Mesodermal cell (in vitro differentiated cells): ENCODE measurements around the gene DGCR2.
A peak's percentile ranks its signal among the peaks of the same experiment; 100 is the strongest.

Experiments
- H3K27ac ChIP-seq: 2 replicates; pipeline ENCODE4 v1.7.0; 2013; ENCODE audit warnings: mild to moderate bottlenecking, low read depth, low read length, moderate library complexity; ENCODE audit not compliant: severe bottlenecking
- H3K36me3 ChIP-seq: 2 replicates; pipeline ENCODE4 v1.7.1; 2013; ENCODE audit warnings: mild to moderate bottlenecking, low read length, moderate library complexity; ENCODE audit not compliant: control insufficient read depth, insufficient read depth
- H3K4me1 ChIP-seq: one replicate; pipeline ENCODE4 v1.7.1; 2013; ENCODE audit warnings: mild to moderate bottlenecking, low read length; ENCODE audit not compliant: insufficient read depth, control insufficient read depth, poor library complexity, severe bottlenecking
- H3K4me3 ChIP-seq: 2 replicates; pipeline ENCODE4 v1.7.0; 2013; ENCODE audit warnings: low read length, control low read depth, mild to moderate bottlenecking; ENCODE audit not compliant: insufficient read depth, poor library complexity, severe bottlenecking; ENCODE audit errors: extremely low read depth
- H3K9me3 ChIP-seq: 2 replicates; pipeline ENCODE4 v1.7.1; 2013; ENCODE audit warnings: mild to moderate bottlenecking, low read length, moderate library complexity; ENCODE audit not compliant: control insufficient read depth
- WGBS, 2 experiments: methylation state at CpG; one replicate each; pipeline ENCODE4 v1.1.5; 2013; ENCODE audit warnings: missing lambda C conversion rate in 2 of 2; ENCODE audit not compliant: insufficient coverage in 2 of 2; 5-methylcytosine and 5-hydroxymethylcytosine counted together

Gene DGCR2

GRCh38 chr22:19152942-19153883 lies 31.0 kb upstream of the DGCR2 start:
- Histone ChIP-seq H3K4me1 (no peaks in the 10 kb centered on the region), H3K36me3 (no peaks in the 10 kb centered on the region), H3K4me3 (no peak overlapping the region), H3K27ac (no peak overlapping the region), H3K9me3 (no peaks in the 10 kb centered on the region)
- WGBS, 2 experiments: 60 to 62% methylated on average over 8 to 9 of the region's 11 CpGs

GRCh38 chr22:19151329-19152191 lies 29.3 kb upstream of the DGCR2 start:
- WGBS, 2 experiments: 64 to 65% methylated on average over 7 to 9 of the region's 10 CpGs
- Histone ChIP-seq H3K9me3 (no peaks in the 10 kb centered on the region), H3K36me3 (no peaks in the 10 kb centered on the region), H3K4me1 (no peaks in the 10 kb centered on the region), H3K4me3 (no peak overlapping the region), H3K27ac (no peak overlapping the region)

GRCh38 chr22:19150482-19151328 lies 28.5 kb upstream of the DGCR2 start:
- Histone ChIP-seq H3K9me3 (no peaks in the 10 kb centered on the region), H3K4me1 (no peaks in the 10 kb centered on the region), H3K4me3 (no peak overlapping the region), H3K27ac (no peak overlapping the region), H3K36me3 (no peaks in the 10 kb centered on the region)
- WGBS, 2 experiments: 22 to 26% methylated on average over 54 to 55 of the region's 68 CpGs

GRCh38 chr22:19149991-19150390 lies 27.8 kb upstream of the DGCR2 start, which contains the start of gene GSC2:
GSC2 (minus strand) TSS chr22:19150292; CDS start chr22:19150283, 9 bp downstream.
- WGBS, 2 experiments: 3% methylated on average over 36 to 52 of the region's 59 CpGs
- no peaks in the 10 kb centered on the region for H3K4me1 ChIP-seq
- peak within 1 kb of the TSS; percentile 11 for H3K4me3 ChIP-seq
- H3K27ac ChIP-seq: no peak within 1 kb of the TSS
- H3K9me3 ChIP-seq: no peaks in the 10 kb centered on the region
- H3K36me3 ChIP-seq: no peaks in the 10 kb centered on the region

GRCh38 chr22:19149047-19149883 lies 27.1 kb upstream of the DGCR2 start:
- WGBS, 2 experiments: 14 to 15% methylated on average over 74 to 81 of the region's 92 CpGs
- Histone ChIP-seq H3K9me3 (no peaks in the 10 kb centered on the region), H3K36me3 (no peaks in the 10 kb centered on the region), H3K4me3 (peak overlapping the region; percentile 11), H3K27ac (no peak overlapping the region), H3K4me1 (no peaks in the 10 kb centered on the region)

- no peak overlapping the region for H3K27ac ChIP-seq
- no peaks in the 10 kb centered on the region for H3K36me3 ChIP-seq
- H3K4me1 ChIP-seq: no peaks in the 10 kb centered on the region
- H3K4me3 ChIP-seq: no peak overlapping the region
- no peaks in the 10 kb centered on the region for H3K9me3 ChIP-seq
- 74 to 79% methylated on average over 26 to 30 of the region's 33 CpGs for WGBS, 2 experiments
Observed at GRCh38 chr22:19148417-19149046, 26.3 kb upstream of the DGCR2 start.

- 23 to 27% methylated on average over 8 to 9 of the region's 9 CpGs for WGBS, 2 experiments
- H3K9me3 ChIP-seq: no peaks in the 10 kb centered on the region
- H3K27ac ChIP-seq: no peak overlapping the region
- H3K4me3 ChIP-seq: no peak overlapping the region
- no peaks in the 10 kb centered on the region for H3K4me1 ChIP-seq
- peaks cover 4% of the 10 kb centered on the region for H3K36me3 ChIP-seq
Observed at GRCh38 chr22:19147195-19147780, 25.1 kb upstream of the DGCR2 start.

GRCh38 chr22:19146215-19146968 lies 24.2 kb upstream of the DGCR2 start:
- 79 to 84% methylated on average over 9 to 10 of the region's 11 CpGs for WGBS, 2 experiments
- H3K36me3 ChIP-seq: peaks cover 13% of the 10 kb centered on the region
- H3K9me3 ChIP-seq: no peaks in the 10 kb centered on the region
- no peak overlapping the region for H3K27ac ChIP-seq
- H3K4me1 ChIP-seq: no peaks in the 10 kb centered on the region
- no peak overlapping the region for H3K4me3 ChIP-seq
